A549 treated with ZK216348 at 1 μM for 4 hours (cell line): Measurements from ENCODE around the gene DCC. TPM values are rescaled to one million over a fixed set of nuclear protein-coding genes. Genes with fewer than 3 reads are reported as not detected.

Experiments
- total RNA-seq: library from RNA; stranded (reverse); fragments of 200-300 nt; extraction: Qiagen RNA extraction; gene quantifications from 5 replicates; pipeline ENCODE4 v1.2.3, GENCODE V29; 2022; ENCODE audit warnings: low read depth

The DCC gene, protein sequence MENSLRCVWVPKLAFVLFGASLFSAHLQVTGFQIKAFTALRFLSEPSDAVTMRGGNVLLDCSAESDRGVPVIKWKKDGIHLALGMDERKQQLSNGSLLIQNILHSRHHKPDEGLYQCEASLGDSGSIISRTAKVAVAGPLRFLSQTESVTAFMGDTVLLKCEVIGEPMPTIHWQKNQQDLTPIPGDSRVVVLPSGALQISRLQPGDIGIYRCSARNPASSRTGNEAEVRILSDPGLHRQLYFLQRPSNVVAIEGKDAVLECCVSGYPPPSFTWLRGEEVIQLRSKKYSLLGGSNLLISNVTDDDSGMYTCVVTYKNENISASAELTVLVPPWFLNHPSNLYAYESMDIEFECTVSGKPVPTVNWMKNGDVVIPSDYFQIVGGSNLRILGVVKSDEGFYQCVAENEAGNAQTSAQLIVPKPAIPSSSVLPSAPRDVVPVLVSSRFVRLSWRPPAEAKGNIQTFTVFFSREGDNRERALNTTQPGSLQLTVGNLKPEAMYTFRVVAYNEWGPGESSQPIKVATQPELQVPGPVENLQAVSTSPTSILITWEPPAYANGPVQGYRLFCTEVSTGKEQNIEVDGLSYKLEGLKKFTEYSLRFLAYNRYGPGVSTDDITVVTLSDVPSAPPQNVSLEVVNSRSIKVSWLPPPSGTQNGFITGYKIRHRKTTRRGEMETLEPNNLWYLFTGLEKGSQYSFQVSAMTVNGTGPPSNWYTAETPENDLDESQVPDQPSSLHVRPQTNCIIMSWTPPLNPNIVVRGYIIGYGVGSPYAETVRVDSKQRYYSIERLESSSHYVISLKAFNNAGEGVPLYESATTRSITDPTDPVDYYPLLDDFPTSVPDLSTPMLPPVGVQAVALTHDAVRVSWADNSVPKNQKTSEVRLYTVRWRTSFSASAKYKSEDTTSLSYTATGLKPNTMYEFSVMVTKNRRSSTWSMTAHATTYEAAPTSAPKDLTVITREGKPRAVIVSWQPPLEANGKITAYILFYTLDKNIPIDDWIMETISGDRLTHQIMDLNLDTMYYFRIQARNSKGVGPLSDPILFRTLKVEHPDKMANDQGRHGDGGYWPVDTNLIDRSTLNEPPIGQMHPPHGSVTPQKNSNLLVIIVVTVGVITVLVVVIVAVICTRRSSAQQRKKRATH (N-terminal part only)
- not detected in 5 replicates for total RNA-seq

DNA sequence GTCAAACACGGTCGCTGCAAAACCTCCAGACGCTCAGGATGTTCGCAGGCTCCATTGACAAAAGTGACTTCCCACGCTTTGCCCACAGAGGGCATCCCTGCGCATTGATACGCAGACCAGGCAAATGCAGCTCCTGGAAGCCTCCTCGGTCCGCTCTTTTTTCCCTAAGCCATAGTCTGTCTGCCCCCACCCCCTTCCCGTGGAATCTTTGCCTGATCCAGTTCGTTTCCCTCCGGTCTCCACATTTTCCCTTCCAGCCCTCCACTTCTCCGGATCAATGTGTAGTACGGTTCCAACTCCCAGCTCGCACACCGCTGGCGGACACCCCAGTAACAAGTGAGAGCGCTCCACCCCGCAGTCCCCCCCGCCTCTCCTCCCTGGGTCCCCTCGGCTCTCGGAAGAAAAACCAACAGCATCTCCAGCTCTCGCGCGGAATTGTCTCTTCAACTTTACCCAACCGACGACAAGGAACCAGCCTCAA is at the start of gene DCC:
TSS of gene DCC (plus strand) at position 307 of the 481 bp plus-strand sequence. CDS start 591 bp downstream, outside the sequence.

